SH-SY5Y (cell line): ENCODE data around the gene MBNL2.

Experiments used
- GATA2 ChIP-seq: IDR thresholded peaks from 2 replicates; pipeline ENCODE4 v1.6.1; 2011; ENCODE audit warnings: mild to moderate bottlenecking, low read depth, low read length
- GATA3 ChIP-seq: IDR thresholded peaks from 2 replicates; pipeline ENCODE4 v1.6.1; 2011; ENCODE audit warnings: low read depth, mild to moderate bottlenecking, low read length, moderate library complexity

GRCh38 chr13:97352815-97353214 is 130.7 kb downstream of the MBNL2 start:
- TF ChIP-seq GATA2 (no peak), GATA3 (no peak)
